ENCODE data around the gene ZNF561. TPM values are rescaled to one million over a fixed set of nuclear protein-coding genes. Genes with fewer than 3 reads are reported as not detected.

ZNF561 gene
- total and polyA plus RNA-seq, 10 of the 15 experiments (the other 5 are each of a cell fraction or from before 2014, with no cell fraction given): 12.8 to 38.2 (median 22.2) TPM

GRCh38 chr19:9621156-9622037 is at the start of gene ZNF561 (continued):
- no peak for TF ChIP-seq POLR2AphosphoS2 (IDR thresholded peaks at IDR 0.05; ENCODE audit: low read depth, low read length)
- TF ChIP-seq CHD1 (IDR thresholded peaks at IDR 0.05; ENCODE audit: low read depth, low read length): peak; percentile 81; the same call in 1 of the 2 replicates
- peak; percentile 69 for TF ChIP-seq SMAD5 (IDR thresholded peaks at IDR 0.05; ENCODE audit: low read depth)
- no peak for TF ChIP-seq ZZZ3 (IDR thresholded peaks at IDR 0.05; ENCODE audit: control insufficient read depth, insufficient read length, low read depth)
- TF ChIP-seq RUNX3 (IDR thresholded peaks at IDR 0.05; ENCODE audit: low read length): peak; percentile 92
- no peak for TF ChIP-seq MEF2A (IDR thresholded peaks at IDR 0.05; ENCODE audit: insufficient read depth, low read depth, low read length)
- no peak for TF ChIP-seq ZNF384 (IDR thresholded peaks at IDR 0.05; ENCODE audit: borderline replicate concordance, low read depth, low read length)
- no peak for TF ChIP-seq ZNF592 (IDR thresholded peaks at IDR 0.05)
- TF ChIP-seq ATF2 (IDR thresholded peaks at IDR 0.05; ENCODE audit: low read length): peak; percentile 69; the same call in 1 of the 2 replicates
- 0 out of 2 replicates have a peak, but pooled peaks have one; percentile 4 for TF ChIP-seq SMC3 (IDR thresholded peaks at IDR 0.05; ENCODE audit: borderline replicate concordance, low read length)
- 0 out of 2 replicates have a peak, but pooled peaks have one; percentile 42 for TF ChIP-seq MTA2 (IDR thresholded peaks at IDR 0.05; ENCODE audit: low read depth)
- 0 out of 2 replicates have a peak, but pooled peaks have one; percentile 55 for TF ChIP-seq RBBP5 (conservative IDR thresholded peaks at IDR 0.05)
- TF ChIP-seq MTA3 (IDR thresholded peaks at IDR 0.05; ENCODE audit: borderline replicate concordance, low read length): no peak
- no peak for TF ChIP-seq NRF1 (conservative IDR thresholded peaks at IDR 0.05; ENCODE audit: low read depth, low read length)
- TF ChIP-seq HDAC6 (IDR thresholded peaks at IDR 0.05; ENCODE audit: unreplicated experiment): peak; percentile 66
- TF ChIP-seq BCL11A (IDR thresholded peaks at IDR 0.05; ENCODE audit: low read depth, low read length): no peak
- peak; percentile 98 for TF ChIP-seq CREM (IDR thresholded peaks at IDR 0.05; ENCODE audit: low read depth)
- peak; percentile 93 for TF ChIP-seq E2F8 (IDR thresholded peaks at IDR 0.05; ENCODE audit: low read depth, partially characterized antibody)
- peak; percentile 93 for TF ChIP-seq CBFB (IDR thresholded peaks at IDR 0.05; ENCODE audit: low read depth)
- TF ChIP-seq NFYB (IDR thresholded peaks at IDR 0.05; ENCODE audit: insufficient read depth, low read depth, low read length): peak; percentile 55; the same call in 1 of the 2 replicates
- TF ChIP-seq EED (IDR thresholded peaks at IDR 0.05; ENCODE audit: low read depth): no peak
- no peak for TF ChIP-seq TCF7 (IDR thresholded peaks at IDR 0.05; ENCODE audit: borderline replicate concordance)
- no peak for TF ChIP-seq SUPT20H (IDR thresholded peaks at IDR 0.05; ENCODE audit: borderline replicate concordance, control insufficient read depth, low read depth, low read length)

Measured in GM12878 (cell line).